PC-3 (cell line): ENCODE data around the gene GPX3.

Experiments used
- CTCF ChIP-seq: fragments of 300-600 bp; sonication (generic); conservative IDR thresholded peaks from 2 replicates; pipeline ENCODE4 v1.5.1; 2017; ENCODE audit warnings: antibody characterized with exemption, low read depth, mild to moderate bottlenecking, low read length
- EZH2 ChIP-seq: fragments of 300-600 bp; sonication (generic); IDR thresholded peaks from one replicate; pipeline ENCODE4 v1.6.1; 2017; ENCODE audit warnings: antibody characterized with exemption, mild to moderate bottlenecking, low read length; ENCODE audit not compliant: unreplicated experiment

GRCh38 chr5:151048526-151048925 is 28.1 kb downstream of the GPX3 start:
- TF ChIP-seq EZH2 (no peak), CTCF (peak; percentile 60)
